Fibroblast of lung (primary cell): ENCODE data around the gene RPS27. TPM values are rescaled to one million over a fixed set of nuclear protein-coding genes. Genes with fewer than 3 reads are reported as not detected.

ENCODE experiments used
- polyA plus RNA-seq, 2 donors: library from polyadenylated mRNA; depleted of rRNA in 1 of 2; stranded (reverse) in 1 of 2; unstranded in 1 of 2; fragments of >200 nt; gene quantifications; 2 replicates each; pipeline ENCODE4 v1.2.1, GENCODE V29; 2011 to 2012; ENCODE audit warnings: missing spikeins in 1 of 2
- total RNA-seq: library from RNA; depleted of rRNA; stranded (reverse); fragments of >200 nt; gene quantifications from 2 replicates; pipeline ENCODE4 v1.2.1, GENCODE V29; 2014

RPS27 gene
- total and polyA plus RNA-seq, 2 donors (not counting 1 experiment from before 2014, with no cell fraction given): 2,883 to 3,291 TPM

Other genes with a start within 250 kb of the RPS27 start
- 30.6 and 34.4 TPM in 2 replicates for gene SLC27A3, start 215.4 kb upstream of the RPS27 start, total RNA-seq
- 9.3 and 9.7 TPM in 2 replicates for gene SLC27A3, start 215.4 kb upstream of the RPS27 start, polyA plus RNA-seq
- gene GATAD2B, start 67.8 kb upstream of the RPS27 start, total RNA-seq: 3.3 and 4.8 TPM in 2 replicates
- 5.2 and 6.9 TPM in 2 replicates for gene GATAD2B, start 67.8 kb upstream of the RPS27 start, polyA plus RNA-seq
- gene DENND4B, start 44.0 kb upstream of the RPS27 start, total RNA-seq: 13.6 and 17.7 TPM in 2 replicates
- gene DENND4B, start 44.0 kb upstream of the RPS27 start, polyA plus RNA-seq: 9.1 and 15.9 TPM in 2 replicates
- gene CRTC2, start 32.1 kb upstream of the RPS27 start, total RNA-seq: 2.6 TPM in 2 replicates
- 7.1 and 10.9 TPM in 2 replicates for gene CRTC2, start 32.1 kb upstream of the RPS27 start, polyA plus RNA-seq
- 113 and 119 TPM in 2 replicates for gene SLC39A1, start 27.2 kb upstream of the RPS27 start, total RNA-seq
- gene SLC39A1, start 27.2 kb upstream of the RPS27 start, polyA plus RNA-seq: 80.5 and 94.4 TPM in 2 replicates
- 6.4 and 8.2 TPM in 2 replicates for gene CREB3L4, start 22.9 kb upstream of the RPS27 start, total RNA-seq
- 3.7 and 4.8 TPM in 2 replicates for gene CREB3L4, start 22.9 kb upstream of the RPS27 start, polyA plus RNA-seq
- gene JTB, start 13.1 kb upstream of the RPS27 start, total RNA-seq: 98.9 and 131 TPM in 2 replicates
- 102 and 123 TPM in 2 replicates for gene JTB, start 13.1 kb upstream of the RPS27 start, polyA plus RNA-seq
- gene RAB13, start 4.4 kb upstream of the RPS27 start, total RNA-seq: 82.7 and 86.2 TPM in 2 replicates
- 126 and 133 TPM in 2 replicates for gene RAB13, start 4.4 kb upstream of the RPS27 start, polyA plus RNA-seq
- gene NUP210L, start 164.3 kb downstream of the RPS27 start, total RNA-seq: under 0.01 and 0.17 TPM in 2 replicates
- 0.01 and 0.08 TPM in 2 replicates for gene NUP210L, start 164.3 kb downstream of the RPS27 start, polyA plus RNA-seq
- 135 and 215 TPM in 2 replicates for gene TPM3, start 201.3 kb downstream of the RPS27 start, total RNA-seq
- gene TPM3, start 201.3 kb downstream of the RPS27 start, polyA plus RNA-seq: 842 and 1,032 TPM in 2 replicates
- not detected in 2 replicates for gene CFAP141, start 215.6 kb downstream of the RPS27 start, total RNA-seq
- gene CFAP141, start 215.6 kb downstream of the RPS27 start, polyA plus RNA-seq: not detected in 2 replicates
- gene UBAP2L, start 230.2 kb downstream of the RPS27 start, total RNA-seq: 37.5 and 51.9 TPM in 2 replicates
- gene UBAP2L, start 230.2 kb downstream of the RPS27 start, polyA plus RNA-seq: 180 and 235 TPM in 2 replicates